Measurements from ENCODE around the gene RNGTT.

Gene RNGTT

DNA sequence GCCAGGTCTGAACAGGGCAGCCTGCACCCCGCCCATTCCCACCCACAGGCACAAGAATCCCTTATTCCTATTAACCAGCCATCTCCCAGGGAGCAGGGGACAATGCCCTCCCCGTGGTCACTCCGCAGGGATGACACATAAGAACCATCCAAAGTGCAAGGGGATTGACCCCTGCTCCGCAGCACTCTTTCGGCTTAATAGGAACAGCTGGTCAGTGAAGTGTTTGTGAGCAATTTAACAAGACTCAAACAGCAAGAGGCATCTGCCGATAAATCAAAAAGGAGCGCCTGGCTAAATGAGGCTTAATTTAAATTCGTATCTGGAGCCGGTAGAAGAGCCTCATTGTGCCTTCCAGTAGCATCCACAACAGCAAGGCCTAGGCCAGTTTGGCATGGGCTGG lies 389.4 kb downstream of the RNGTT start:
- TF ChIP-seq CREB1 (IDR thresholded peaks at IDR 0.05; ENCODE audit: low read depth) (no peak), MAX (IDR thresholded peaks at IDR 0.05) (no peak), TEAD4 (IDR thresholded peaks at IDR 0.05) (no peak), TCF12 (IDR thresholded peaks at IDR 0.05; ENCODE audit: low read depth) (no peak), EGR1 (IDR thresholded peaks at IDR 0.05) (no peak), RAD21 (IDR thresholded peaks at IDR 0.05; ENCODE audit: low read depth) (no peak), ZBTB7A (IDR thresholded peaks at IDR 0.05; ENCODE audit: low read depth) (no peak), NFIC (IDR thresholded peaks at IDR 0.05) (no peak), EP300 (IDR thresholded peaks at IDR 0.05; ENCODE audit: borderline replicate concordance) (no peak), YY1 (IDR thresholded peaks at IDR 0.05; ENCODE audit: low read depth) (no peak), FOXM1 (IDR thresholded peaks at IDR 0.05; ENCODE audit: borderline replicate concordance, low read depth) (no peak), CEBPB (IDR thresholded peaks at IDR 0.05) (no peak), TAF1 (IDR thresholded peaks at IDR 0.05; ENCODE audit: low read depth) (no peak)
- TF ChIP-seq, protein P1, sequence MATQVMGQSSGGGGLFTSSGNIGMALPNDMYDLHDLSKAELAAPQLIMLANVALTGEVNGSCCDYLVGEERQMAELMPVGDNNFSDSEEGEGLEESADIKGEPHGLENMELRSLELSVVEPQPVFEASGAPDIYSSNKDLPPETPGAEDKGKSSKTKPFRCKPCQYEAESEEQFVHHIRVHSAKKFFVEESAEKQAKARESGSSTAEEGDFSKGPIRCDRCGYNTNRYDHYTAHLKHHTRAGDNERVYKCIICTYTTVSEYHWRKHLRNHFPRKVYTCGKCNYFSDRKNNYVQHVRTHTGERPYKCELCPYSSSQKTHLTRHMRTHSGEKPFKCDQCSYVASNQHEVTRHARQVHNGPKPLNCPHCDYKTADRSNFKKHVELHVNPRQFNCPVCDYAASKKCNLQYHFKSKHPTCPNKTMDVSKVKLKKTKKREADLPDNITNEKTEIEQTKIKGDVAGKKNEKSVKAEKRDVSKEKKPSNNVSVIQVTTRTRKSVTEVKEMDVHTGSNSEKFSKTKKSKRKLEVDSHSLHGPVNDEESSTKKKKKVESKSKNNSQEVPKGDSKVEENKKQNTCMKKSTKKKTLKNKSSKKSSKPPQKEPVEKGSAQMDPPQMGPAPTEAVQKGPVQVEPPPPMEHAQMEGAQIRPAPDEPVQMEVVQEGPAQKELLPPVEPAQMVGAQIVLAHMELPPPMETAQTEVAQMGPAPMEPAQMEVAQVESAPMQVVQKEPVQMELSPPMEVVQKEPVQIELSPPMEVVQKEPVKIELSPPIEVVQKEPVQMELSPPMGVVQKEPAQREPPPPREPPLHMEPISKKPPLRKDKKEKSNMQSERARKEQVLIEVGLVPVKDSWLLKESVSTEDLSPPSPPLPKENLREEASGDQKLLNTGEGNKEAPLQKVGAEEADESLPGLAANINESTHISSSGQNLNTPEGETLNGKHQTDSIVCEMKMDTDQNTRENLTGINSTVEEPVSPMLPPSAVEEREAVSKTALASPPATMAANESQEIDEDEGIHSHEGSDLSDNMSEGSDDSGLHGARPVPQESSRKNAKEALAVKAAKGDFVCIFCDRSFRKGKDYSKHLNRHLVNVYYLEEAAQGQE (IDR thresholded peaks at IDR 0.05; ENCODE audit: low read depth) = no peak
- TF ChIP-seq, protein P2, sequence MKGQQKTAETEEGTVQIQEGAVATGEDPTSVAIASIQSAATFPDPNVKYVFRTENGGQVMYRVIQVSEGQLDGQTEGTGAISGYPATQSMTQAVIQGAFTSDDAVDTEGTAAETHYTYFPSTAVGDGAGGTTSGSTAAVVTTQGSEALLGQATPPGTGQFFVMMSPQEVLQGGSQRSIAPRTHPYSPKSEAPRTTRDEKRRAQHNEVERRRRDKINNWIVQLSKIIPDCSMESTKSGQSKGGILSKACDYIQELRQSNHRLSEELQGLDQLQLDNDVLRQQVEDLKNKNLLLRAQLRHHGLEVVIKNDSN (IDR thresholded peaks at IDR 0.05) = no peak

DNA sequence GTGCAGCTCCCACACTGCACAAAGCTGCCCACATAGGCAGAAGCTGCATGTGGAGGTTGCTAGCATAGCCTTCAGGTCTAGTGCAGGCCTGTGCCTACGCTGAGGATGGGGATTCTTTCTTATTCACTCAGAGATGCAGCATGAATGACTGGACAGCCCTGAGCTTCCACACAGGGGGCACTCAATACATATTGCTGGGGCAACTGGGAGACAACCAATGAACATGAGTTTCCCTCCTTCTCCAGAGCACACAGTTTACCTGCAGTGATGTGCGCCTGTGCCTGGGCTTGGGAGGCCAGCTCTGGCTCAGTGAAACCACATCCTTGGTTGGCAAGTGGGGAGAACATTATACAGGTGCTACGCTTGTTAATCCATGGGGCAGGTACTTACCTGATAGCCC lies 389.9 kb downstream of the RNGTT start:
- TF ChIP-seq RAD21 (IDR thresholded peaks at IDR 0.05; ENCODE audit: low read depth) = no peak
- no peak for TF ChIP-seq CREB1 (IDR thresholded peaks at IDR 0.05; ENCODE audit: low read depth)
- TF ChIP-seq FOXM1 (IDR thresholded peaks at IDR 0.05; ENCODE audit: borderline replicate concordance, low read depth) = no peak
- TF ChIP-seq, protein P1 (IDR thresholded peaks at IDR 0.05; ENCODE audit: low read depth) = no peak

DNA sequence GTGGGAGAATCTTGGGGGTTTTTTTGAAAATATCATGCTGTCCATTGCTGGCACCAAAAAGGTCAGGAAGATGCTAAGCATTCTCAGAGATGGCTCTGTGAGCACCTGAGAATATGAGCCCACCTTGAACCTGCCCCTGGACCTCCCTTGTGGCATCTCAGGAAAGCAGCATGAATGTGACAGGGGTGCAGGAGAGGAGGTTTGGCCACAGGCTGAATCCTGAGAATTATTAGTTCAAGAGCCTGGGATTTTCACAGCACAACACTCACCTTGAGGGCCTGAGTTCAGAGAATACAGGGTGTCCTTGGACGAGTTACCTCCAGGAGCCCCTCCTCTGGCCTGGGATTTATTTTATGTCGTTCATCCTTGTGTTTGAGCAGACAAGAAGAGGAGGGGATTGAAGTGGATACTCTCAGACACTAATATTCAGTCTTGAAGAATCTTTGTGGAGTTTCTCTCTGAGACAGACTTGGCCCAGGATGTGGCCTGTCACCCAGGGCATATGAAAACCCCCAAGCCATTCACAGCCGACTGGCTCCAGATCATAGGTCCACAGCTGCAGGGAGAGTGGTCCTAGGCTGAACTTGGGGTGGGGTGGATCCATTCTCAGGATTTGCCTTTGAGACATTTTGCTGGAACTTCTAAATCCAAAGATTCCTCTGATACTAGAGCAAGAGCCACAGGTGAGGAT lies 390.8 kb downstream of the RNGTT start:
- TF ChIP-seq MAX (IDR thresholded peaks at IDR 0.05) (no peak), RAD21 (IDR thresholded peaks at IDR 0.05; ENCODE audit: low read depth) (no peak), EP300 (IDR thresholded peaks at IDR 0.05; ENCODE audit: borderline replicate concordance) (no peak), CREB1 (IDR thresholded peaks at IDR 0.05; ENCODE audit: low read depth) (no peak), TAF1 (IDR thresholded peaks at IDR 0.05; ENCODE audit: low read depth) (no peak), ZBTB7A (IDR thresholded peaks at IDR 0.05; ENCODE audit: low read depth) (no peak), NFIC (IDR thresholded peaks at IDR 0.05) (no peak), FOXM1 (IDR thresholded peaks at IDR 0.05; ENCODE audit: borderline replicate concordance, low read depth) (no peak), EGR1 (IDR thresholded peaks at IDR 0.05) (no peak), TEAD4 (IDR thresholded peaks at IDR 0.05) (no peak), YY1 (IDR thresholded peaks at IDR 0.05; ENCODE audit: low read depth) (no peak), CEBPB (IDR thresholded peaks at IDR 0.05) (no peak)
- TF ChIP-seq, protein P2 (IDR thresholded peaks at IDR 0.05) = no peak

GRCh38 chr6:88569959-88570358 lies 393.5 kb downstream of the RNGTT start:
- no peak for TF ChIP-seq CEBPB (IDR thresholded peaks at IDR 0.05)
- no peak for TF ChIP-seq TEAD4 (IDR thresholded peaks at IDR 0.05)
- no peak for TF ChIP-seq RAD21 (IDR thresholded peaks at IDR 0.05; ENCODE audit: low read depth)
- TF ChIP-seq TAF1 (IDR thresholded peaks at IDR 0.05; ENCODE audit: low read depth) = no peak
- TF ChIP-seq ZBTB7A (IDR thresholded peaks at IDR 0.05; ENCODE audit: low read depth) = no peak
- TF ChIP-seq, protein P2 (IDR thresholded peaks at IDR 0.05) = no peak
- TF ChIP-seq MAX (IDR thresholded peaks at IDR 0.05) = no peak
- no peak for TF ChIP-seq YY1 (IDR thresholded peaks at IDR 0.05; ENCODE audit: low read depth)
- TF ChIP-seq TCF12 (IDR thresholded peaks at IDR 0.05; ENCODE audit: low read depth) = no peak
- TF ChIP-seq, protein P1 (IDR thresholded peaks at IDR 0.05; ENCODE audit: low read depth) = no peak
- no peak for TF ChIP-seq CREB1 (IDR thresholded peaks at IDR 0.05; ENCODE audit: low read depth)
- no peak for TF ChIP-seq EP300 (IDR thresholded peaks at IDR 0.05; ENCODE audit: borderline replicate concordance)
- no peak for TF ChIP-seq EGR1 (IDR thresholded peaks at IDR 0.05)
- TF ChIP-seq NFIC (IDR thresholded peaks at IDR 0.05) = no peak
- TF ChIP-seq FOXM1 (IDR thresholded peaks at IDR 0.05; ENCODE audit: borderline replicate concordance, low read depth) = no peak

Measured in Ishikawa (cell line).